NCI-H146 treated with DMSO at 0.1 percent for 48 hours (cell line): Measurements from ENCODE around the gene KCNK2.

Experiments used
- DNase-seq: peaks from one replicate; lab custom pipeline; 2025; ENCODE audit not compliant: unreplicated experiment; lab: John Stamatoyannopoulos, UW

KCNK2 gene

DNA sequence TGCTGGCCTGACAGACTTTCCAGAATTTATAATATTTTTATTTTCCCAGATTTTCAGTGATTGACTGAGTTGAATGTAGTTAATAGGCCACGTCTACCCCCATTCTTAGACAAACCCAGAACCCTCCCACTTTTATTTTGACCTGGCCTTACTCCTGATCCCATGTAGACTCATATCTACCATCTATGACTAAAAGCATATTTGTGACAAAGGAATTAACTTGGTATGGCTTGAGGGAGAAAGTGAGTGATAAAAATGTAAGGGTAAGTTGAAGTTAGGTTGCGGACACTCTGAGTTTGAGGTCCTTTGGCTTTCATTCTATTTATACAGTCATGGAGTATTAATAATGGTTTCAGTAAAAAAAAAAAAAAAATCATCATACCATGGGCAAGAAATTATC is 168.4 kb downstream of the KCNK2 start:
- no peak for DNase-seq

DNA sequence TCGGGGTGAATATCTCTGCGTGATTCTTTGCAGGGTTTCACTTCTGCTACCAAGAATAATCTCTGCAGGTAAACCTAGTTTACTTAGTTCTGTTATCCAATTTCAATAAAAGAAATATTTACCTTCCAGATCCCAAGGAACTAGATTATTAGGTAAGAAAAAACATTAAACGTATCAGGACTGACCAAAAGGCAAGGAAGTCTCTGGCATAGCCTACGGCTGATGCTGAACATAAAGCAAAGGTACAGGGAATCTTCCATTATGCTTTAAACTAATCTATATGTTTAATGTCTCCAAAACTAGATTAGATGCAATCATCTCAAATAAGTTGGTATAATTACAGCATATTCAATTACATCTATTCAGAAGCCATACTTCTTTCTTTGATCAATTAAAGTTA is 168.9 kb downstream of the KCNK2 start:
- no peak for DNase-seq

- no peak for DNase-seq
Measured at GRCh38 chr1:215252164-215252563, 169.6 kb downstream of the KCNK2 start.

DNA sequence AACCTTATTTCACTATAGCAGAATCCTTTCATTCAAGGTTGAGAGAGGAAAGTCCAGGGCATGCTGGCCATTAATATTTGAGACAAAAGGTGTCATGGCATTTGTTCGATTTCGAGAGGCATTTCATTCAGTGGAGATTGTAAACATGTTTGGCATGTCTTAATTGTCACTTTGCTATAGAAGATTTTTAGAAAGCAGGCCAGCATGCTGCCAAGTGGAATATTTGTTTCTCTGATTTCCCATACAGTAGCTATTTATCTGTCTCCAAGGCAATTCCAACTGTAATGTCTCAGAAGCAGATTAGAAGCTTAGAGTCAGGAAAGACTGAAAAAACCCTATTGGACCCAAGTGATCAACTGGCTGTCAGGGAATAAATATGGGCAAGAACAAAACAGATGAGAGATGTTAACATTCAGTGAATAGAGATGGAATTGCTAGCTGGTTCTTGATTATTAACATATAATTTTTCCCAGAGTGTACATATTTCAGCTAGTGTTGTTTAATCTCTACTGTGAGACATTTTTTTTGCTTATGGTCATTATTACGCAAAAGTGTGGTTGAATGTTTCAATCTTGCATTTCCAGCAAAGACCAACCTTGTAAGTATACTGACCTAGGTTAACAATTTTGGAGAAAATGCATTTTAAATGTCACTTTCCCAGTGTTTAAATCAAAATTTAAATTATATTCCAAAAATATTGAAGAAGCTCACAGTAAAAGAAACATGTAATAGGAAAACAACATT is 174.6 kb downstream of the KCNK2 start:
- no peak for DNase-seq

- DNase-seq: no peak
Measured at GRCh38 chr1:215260711-215261110, 178.2 kb downstream of the KCNK2 start.

GRCh38 chr1:215262106-215262505 is 179.6 kb downstream of the KCNK2 start:
- no peak for DNase-seq

DNA sequence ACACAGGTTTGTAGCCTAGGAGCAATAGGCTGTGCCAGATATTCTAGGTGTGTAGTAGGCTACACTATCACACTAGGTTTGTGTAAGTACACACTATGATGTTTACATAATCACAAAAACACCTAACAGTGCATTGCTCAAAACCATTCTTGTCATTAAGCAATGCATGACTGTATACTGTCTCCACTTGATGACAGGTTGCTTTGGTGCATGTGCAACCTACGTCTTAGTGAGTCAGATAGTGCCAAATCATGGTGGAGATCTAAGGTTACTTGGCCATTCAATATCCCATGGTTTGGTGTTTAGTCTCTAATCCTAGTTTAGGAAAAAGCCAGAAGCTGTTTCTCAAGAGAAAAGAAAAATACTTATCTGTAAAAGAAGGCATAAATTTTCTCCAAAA is 181.1 kb downstream of the KCNK2 start:
- no peak for DNase-seq

- no peak for DNase-seq
Measured at GRCh38 chr1:215264649-215265048, 182.1 kb downstream of the KCNK2 start.

GRCh38 chr1:215267495-215267894 is 185.0 kb downstream of the KCNK2 start:
- DNase-seq: no peak

GRCh38 chr1:215269955-215270354 is 187.4 kb downstream of the KCNK2 start:
- DNase-seq: no peak

DNA sequence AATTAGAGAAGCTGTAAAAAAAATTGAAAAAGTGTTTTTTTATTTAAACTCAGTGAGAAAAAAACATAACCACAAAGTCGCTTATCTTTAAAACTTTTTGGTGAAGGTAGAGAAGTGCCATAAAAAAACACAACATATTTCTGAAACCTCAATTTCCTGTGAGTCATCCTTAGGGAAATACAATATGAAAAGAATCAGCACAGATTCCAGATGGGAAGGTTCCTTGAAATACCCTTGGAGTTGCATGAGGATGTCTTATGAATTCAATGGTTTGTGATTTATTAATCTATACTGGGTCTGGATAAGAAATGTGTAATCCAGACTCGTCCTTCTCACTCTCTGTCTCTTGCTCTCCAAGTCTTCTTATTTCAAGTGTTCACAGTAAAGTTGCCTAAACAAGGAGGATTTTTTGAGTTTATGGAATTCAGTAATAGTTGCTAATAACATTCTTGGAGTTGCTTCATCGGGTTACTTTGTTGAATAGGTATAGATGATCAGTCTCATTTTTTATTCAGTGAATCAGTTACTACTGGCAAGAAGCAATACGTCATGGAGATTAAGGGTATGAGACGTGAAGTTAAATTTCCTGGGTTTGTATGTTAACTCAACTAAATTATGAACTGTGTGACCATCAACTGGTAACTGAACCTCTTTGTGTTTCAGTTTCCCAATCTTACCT is 191.4 kb downstream of the KCNK2 start:
- DNase-seq: no peak

GRCh38 chr1:215276582-215276981 is 194.0 kb downstream of the KCNK2 start:
- no peak for DNase-seq

DNA sequence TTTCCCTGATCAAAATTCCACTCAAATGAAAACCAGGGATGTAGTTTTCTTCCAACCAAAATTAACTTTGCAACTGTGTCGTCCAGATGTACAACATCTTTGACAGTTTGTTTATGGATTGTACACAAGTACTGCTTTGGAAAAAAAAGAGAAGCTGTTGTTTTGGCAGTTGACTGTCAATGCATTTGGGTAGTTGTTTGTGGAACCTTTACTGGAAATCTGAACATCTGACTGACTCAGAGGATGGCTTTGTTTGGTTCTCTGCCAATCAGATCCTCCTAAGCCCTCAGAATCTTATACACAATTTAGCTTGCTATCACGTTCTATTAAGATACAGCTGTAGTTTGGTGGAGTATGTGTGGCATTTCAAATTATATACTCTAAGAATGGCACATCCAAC is 195.0 kb downstream of the KCNK2 start:
- no peak for DNase-seq

DNA sequence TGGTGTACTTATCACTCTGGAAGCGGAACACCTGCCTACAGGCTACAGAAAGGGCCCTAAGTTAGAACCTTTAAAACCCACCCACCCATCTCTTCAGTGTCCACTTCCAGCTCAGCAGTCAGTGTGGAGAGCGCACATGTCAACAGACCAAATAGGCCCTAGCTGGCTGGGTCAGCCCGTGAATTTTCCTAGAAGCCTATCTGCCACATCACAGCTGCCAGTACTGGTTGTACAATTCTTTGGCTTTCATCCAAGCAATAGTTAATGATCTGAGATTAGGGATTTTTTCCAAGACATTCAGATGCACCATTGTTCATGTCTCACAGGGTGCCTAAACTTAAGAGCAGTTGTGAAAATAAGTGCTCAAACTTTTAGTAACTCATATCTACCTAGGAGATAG is 197.1 kb downstream of the KCNK2 start:
- no peak for DNase-seq

- no peak for DNase-seq
Measured at GRCh38 chr1:215282557-215282956, 200.0 kb downstream of the KCNK2 start.

- no peak for DNase-seq
Measured at GRCh38 chr1:215285013-215285800, 202.7 kb downstream of the KCNK2 start.
